Measurements from ENCODE around the gene NCOA6. TPM values are rescaled to one million over a fixed set of nuclear protein-coding genes. Genes with fewer than 3 reads are reported as not detected.

Gene NCOA6
- total RNA-seq, 1 donor from 2014 or later = 21.1 TPM

DNA sequence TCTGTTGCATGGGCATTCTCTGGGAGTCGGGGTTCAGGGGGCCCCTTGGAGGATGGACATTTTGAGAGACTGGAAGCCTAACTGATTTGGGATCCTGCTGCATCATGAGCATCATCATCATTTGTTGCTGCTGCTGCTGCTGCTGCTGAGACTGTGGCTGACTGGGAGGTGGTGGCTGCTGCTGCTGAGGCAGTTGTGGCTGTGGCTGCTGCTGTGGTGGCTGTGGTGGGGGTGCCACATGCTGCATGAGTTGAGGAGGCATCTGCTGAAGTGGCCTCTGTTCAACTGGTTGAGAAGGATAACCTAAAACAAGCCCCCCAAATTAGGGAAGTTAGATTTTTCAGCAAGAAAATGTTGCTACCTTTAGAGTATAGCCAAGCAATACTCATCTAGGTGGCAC, 82.4 kb downstream of the NCOA6 start:
- no peak overlapping the region for H3K27ac Mint-ChIP-seq (ENCODE audit: unreplicated experiment)
- no peaks in the 10 kb centered on the region for H4K20me1 ChIP-seq (ENCODE audit: insufficient read depth, low read length)
- H3K36me3 Mint-ChIP-seq (ENCODE audit: low read depth, unreplicated experiment) = peaks cover 29% of the 10 kb centered on the region
- H3K9me3 ChIP-seq (ENCODE audit: insufficient read depth, low read depth, low read length) = no peaks in the 10 kb centered on the region
- no peaks in the 10 kb centered on the region for H3K79me2 ChIP-seq (ENCODE audit: insufficient read depth, low read length)
- no peak for DNase-seq (ENCODE audit: low read depth)
- no peak overlapping the region for H3K4me3 Mint-ChIP-seq (ENCODE audit: unreplicated experiment)
- H3K9me3 Mint-ChIP-seq (ENCODE audit: unreplicated experiment) = no peaks in the 10 kb centered on the region
- no peaks in the 10 kb centered on the region for H3K27me3 Mint-ChIP-seq (ENCODE audit: low read depth, unreplicated experiment)
- no peak overlapping the region for H3K9ac ChIP-seq (ENCODE audit: low read length)
- H3K4me3 ChIP-seq (ENCODE audit: insufficient read depth, low read depth, low read length) = no peak overlapping the region
- no peak for FAIRE-seq
- no peaks in the 10 kb centered on the region for H3K4me1 Mint-ChIP-seq (ENCODE audit: low read depth, unreplicated experiment)
- H3K4me1 ChIP-seq (ENCODE audit: insufficient read depth, low read length) = no peaks in the 10 kb centered on the region
- H3K36me3 ChIP-seq (ENCODE audit: insufficient read depth, low read length) = peaks cover 22% of the 10 kb centered on the region
- TF ChIP-seq, protein P1, sequence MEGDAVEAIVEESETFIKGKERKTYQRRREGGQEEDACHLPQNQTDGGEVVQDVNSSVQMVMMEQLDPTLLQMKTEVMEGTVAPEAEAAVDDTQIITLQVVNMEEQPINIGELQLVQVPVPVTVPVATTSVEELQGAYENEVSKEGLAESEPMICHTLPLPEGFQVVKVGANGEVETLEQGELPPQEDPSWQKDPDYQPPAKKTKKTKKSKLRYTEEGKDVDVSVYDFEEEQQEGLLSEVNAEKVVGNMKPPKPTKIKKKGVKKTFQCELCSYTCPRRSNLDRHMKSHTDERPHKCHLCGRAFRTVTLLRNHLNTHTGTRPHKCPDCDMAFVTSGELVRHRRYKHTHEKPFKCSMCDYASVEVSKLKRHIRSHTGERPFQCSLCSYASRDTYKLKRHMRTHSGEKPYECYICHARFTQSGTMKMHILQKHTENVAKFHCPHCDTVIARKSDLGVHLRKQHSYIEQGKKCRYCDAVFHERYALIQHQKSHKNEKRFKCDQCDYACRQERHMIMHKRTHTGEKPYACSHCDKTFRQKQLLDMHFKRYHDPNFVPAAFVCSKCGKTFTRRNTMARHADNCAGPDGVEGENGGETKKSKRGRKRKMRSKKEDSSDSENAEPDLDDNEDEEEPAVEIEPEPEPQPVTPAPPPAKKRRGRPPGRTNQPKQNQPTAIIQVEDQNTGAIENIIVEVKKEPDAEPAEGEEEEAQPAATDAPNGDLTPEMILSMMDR (IDR thresholded peaks at IDR 0.05; ENCODE audit: insufficient read depth, low read depth, low read length) = no peak
- no peak for TF ChIP-seq EZH2 (IDR thresholded peaks at IDR 0.05; ENCODE audit: insufficient read depth, low read length)
- no peak overlapping the region for H3K4me2 ChIP-seq (ENCODE audit: low read length)
- no peak overlapping the region for H2AFZ ChIP-seq (ENCODE audit: low read depth, low read length)
- no peak overlapping the region for H3K27ac ChIP-seq (ENCODE audit: low read depth, low read length)
- no peaks in the 10 kb centered on the region for H3K27me3 ChIP-seq (ENCODE audit: insufficient read depth, low read length)

DNA sequence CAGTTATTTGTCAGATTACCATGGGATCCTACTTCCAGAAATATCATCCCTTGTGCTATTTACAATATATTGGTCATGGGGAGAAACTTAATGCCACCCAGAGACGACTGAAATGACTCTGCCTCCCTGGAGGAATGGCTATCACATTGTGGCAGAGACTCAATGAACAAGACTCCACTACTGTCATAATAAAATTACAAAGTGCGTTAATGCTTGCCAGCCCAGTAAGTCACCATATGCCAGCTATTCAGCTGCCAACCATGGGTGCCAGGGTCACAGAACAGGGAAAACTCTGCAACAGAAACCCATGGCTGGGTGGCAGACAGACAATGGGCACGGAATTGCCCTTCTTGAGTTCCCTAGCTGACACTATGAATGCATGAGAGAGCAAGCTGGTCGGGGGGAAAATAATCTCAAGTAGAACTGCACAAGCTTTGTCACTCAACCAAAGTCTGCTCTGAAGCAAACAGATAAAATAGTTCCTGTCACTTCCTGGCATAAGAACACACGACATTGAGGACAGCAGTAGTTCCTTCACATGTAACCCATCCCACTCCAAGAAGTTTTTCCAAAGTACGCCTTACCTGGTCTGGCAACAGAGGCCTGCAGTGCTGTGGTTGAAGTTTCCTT, 89.2 kb downstream of the NCOA6 start:
- Histone ChIP-seq H3K27me3 (ENCODE audit: insufficient read depth, low read length) (no peaks in the 10 kb centered on the region), H3K9me3 (ENCODE audit: insufficient read depth, low read depth, low read length) (no peaks in the 10 kb centered on the region), H3K9ac (ENCODE audit: low read length) (no peak overlapping the region), H3K36me3 (ENCODE audit: insufficient read depth, low read length) (peaks cover 20% of the 10 kb centered on the region), H3K4me2 (ENCODE audit: low read length) (no peak overlapping the region), H3K27ac (ENCODE audit: low read depth, low read length) (no peak overlapping the region), H2AFZ (ENCODE audit: low read depth, low read length) (no peak overlapping the region), H4K20me1 (ENCODE audit: insufficient read depth, low read length) (no peaks in the 10 kb centered on the region), H3K4me3 (ENCODE audit: insufficient read depth, low read depth, low read length) (no peak overlapping the region), H3K79me2 (ENCODE audit: insufficient read depth, low read length) (no peaks in the 10 kb centered on the region), H3K4me1 (ENCODE audit: insufficient read depth, low read length) (no peaks in the 10 kb centered on the region)
- Mint-ChIP-seq H3K4me3 (ENCODE audit: unreplicated experiment) (no peak overlapping the region), H3K4me1 (ENCODE audit: low read depth, unreplicated experiment) (no peaks in the 10 kb centered on the region), H3K27ac (ENCODE audit: unreplicated experiment) (no peak overlapping the region), H3K27me3 (ENCODE audit: low read depth, unreplicated experiment) (no peaks in the 10 kb centered on the region), H3K36me3 (ENCODE audit: low read depth, unreplicated experiment) (peaks cover 14% of the 10 kb centered on the region), H3K9me3 (ENCODE audit: unreplicated experiment) (no peaks in the 10 kb centered on the region)
- FAIRE-seq (no peak), DNase-seq (ENCODE audit: low read depth) (no peak)
- no peak for TF ChIP-seq EZH2 (IDR thresholded peaks at IDR 0.05; ENCODE audit: insufficient read depth, low read length)
- TF ChIP-seq, protein P1 (IDR thresholded peaks at IDR 0.05; ENCODE audit: insufficient read depth, low read depth, low read length) = no peak

DNA sequence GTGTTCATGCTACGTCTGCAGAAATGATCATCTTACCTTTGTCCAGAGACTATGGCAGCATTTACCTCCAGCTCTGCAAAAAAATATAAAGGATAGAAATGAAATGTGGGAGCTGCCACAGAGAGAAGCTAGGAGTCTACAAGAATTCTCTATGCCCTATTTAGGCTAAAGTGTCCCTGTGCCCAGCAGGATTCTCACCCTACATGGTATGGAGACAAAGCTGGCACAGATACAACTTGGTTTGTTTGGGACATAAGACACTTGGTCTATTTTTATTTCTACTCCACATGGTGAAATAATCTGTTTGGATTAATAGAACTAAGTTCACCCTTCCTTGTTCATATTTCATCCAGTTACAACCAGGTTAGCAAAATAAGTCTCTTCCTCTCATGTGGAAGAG, 92.9 kb downstream of the NCOA6 start:
- Histone ChIP-seq H3K27ac (ENCODE audit: low read depth, low read length) (no peak overlapping the region), H4K20me1 (ENCODE audit: insufficient read depth, low read length) (peaks cover 4% of the 10 kb centered on the region), H3K9ac (ENCODE audit: low read length) (no peak overlapping the region), H3K79me2 (ENCODE audit: insufficient read depth, low read length) (no peaks in the 10 kb centered on the region), H3K9me3 (ENCODE audit: insufficient read depth, low read depth, low read length) (no peaks in the 10 kb centered on the region), H3K27me3 (ENCODE audit: insufficient read depth, low read length) (no peaks in the 10 kb centered on the region), H3K4me1 (ENCODE audit: insufficient read depth, low read length) (no peaks in the 10 kb centered on the region), H2AFZ (ENCODE audit: low read depth, low read length) (no peak overlapping the region), H3K4me3 (ENCODE audit: insufficient read depth, low read depth, low read length) (no peak overlapping the region), H3K4me2 (ENCODE audit: low read length) (no peak overlapping the region), H3K36me3 (ENCODE audit: insufficient read depth, low read length) (peaks cover 19% of the 10 kb centered on the region)
- H3K27ac Mint-ChIP-seq (ENCODE audit: unreplicated experiment) = no peak overlapping the region
- no peak overlapping the region for H3K4me3 Mint-ChIP-seq (ENCODE audit: unreplicated experiment)
- no peak for DNase-seq (ENCODE audit: low read depth)
- no peaks in the 10 kb centered on the region for H3K27me3 Mint-ChIP-seq (ENCODE audit: low read depth, unreplicated experiment)
- H3K9me3 Mint-ChIP-seq (ENCODE audit: unreplicated experiment) = no peaks in the 10 kb centered on the region
- H3K4me1 Mint-ChIP-seq (ENCODE audit: low read depth, unreplicated experiment) = no peaks in the 10 kb centered on the region
- TF ChIP-seq, protein P1 (IDR thresholded peaks at IDR 0.05; ENCODE audit: insufficient read depth, low read depth, low read length) = no peak
- no peak for TF ChIP-seq EZH2 (IDR thresholded peaks at IDR 0.05; ENCODE audit: insufficient read depth, low read length)
- no peak for FAIRE-seq
- H3K36me3 Mint-ChIP-seq (ENCODE audit: low read depth, unreplicated experiment) = peaks cover 8% of the 10 kb centered on the region
